HepG2 (cell line): ENCODE data around the gene HRH3. TPM values are rescaled to one million over a fixed set of nuclear protein-coding genes. Genes with fewer than 3 reads are reported as not detected.
A peak's percentile ranks its signal among the peaks of the same experiment; 100 is the strongest.

Experiments used
- ARID3A ChIP-seq: IDR thresholded peaks from 2 replicates; pipeline ENCODE4 v1.6.1; 2012; ENCODE audit warnings: low read depth, low read length, improper control_type of control experiment
- ARID4A ChIP-seq: sonication (generic); formaldehyde crosslinking; IDR thresholded peaks from 2 replicates; pipeline ENCODE4 v1.5.0; 2020; ENCODE audit warnings: mild to moderate bottlenecking, missing genetic modification reagents, borderline replicate concordance
- CEBPB ChIP-seq: IDR thresholded peaks from 2 replicates; pipeline ENCODE4 v1.6.1; 2011; ENCODE audit warnings: low read depth, low read length, improper control_type of control experiment, borderline replicate concordance
- CSRNP2 ChIP-seq: sonication (generic); formaldehyde crosslinking; conservative IDR thresholded peaks from 2 replicates; pipeline ENCODE4 v1.8.0; 2022; ENCODE audit warnings: low read depth, missing genetic modification reagents
- FOXO4 ChIP-seq: sonication (generic); formaldehyde crosslinking; conservative IDR thresholded peaks from 2 replicates; pipeline ENCODE4 v1.8.1; 2023; ENCODE audit warnings: missing genetic modification reagents
- MXD1 ChIP-seq: sonication (generic); formaldehyde crosslinking; IDR thresholded peaks from 2 replicates; pipeline ENCODE4 v1.4.0; 2020; ENCODE audit warnings: mild to moderate bottlenecking, missing genetic modification reagents
- PHB2 ChIP-seq: fragments of 450-650 bp; IDR thresholded peaks from 2 replicates; pipeline ENCODE4 v1.6.1; 2018; ENCODE audit not compliant: partially characterized antibody
- STAT5B ChIP-seq: sonication (generic); formaldehyde crosslinking; IDR thresholded peaks from 2 replicates; pipeline ENCODE4 v1.4.0; 2020; ENCODE audit warnings: missing genetic modification reagents
- TFDP2 ChIP-seq: sonication (generic); formaldehyde crosslinking; IDR thresholded peaks from 2 replicates; pipeline ENCODE4 v1.4.0; 2020; ENCODE audit warnings: missing genetic modification reagents
- ZFP41 ChIP-seq: sonication (generic); formaldehyde crosslinking; IDR thresholded peaks from 2 replicates; pipeline ENCODE4 v1.4.0; 2020; ENCODE audit warnings: mild to moderate bottlenecking, missing genetic modification reagents, borderline replicate concordance
- ZNF207 ChIP-seq: fragments of 450-650 bp; IDR thresholded peaks from 2 replicates; pipeline ENCODE4 v1.6.1; 2016; ENCODE audit warnings: antibody characterized with exemption, borderline replicate concordance
- ZNF382 ChIP-seq: sonication (generic); formaldehyde crosslinking; IDR thresholded peaks from 2 replicates; pipeline ENCODE4 v1.5.0; 2020; ENCODE audit warnings: missing genetic modification reagents, mild to moderate bottlenecking, borderline replicate concordance
- ZNF513 ChIP-seq: sonication (generic); formaldehyde crosslinking; conservative IDR thresholded peaks from 2 replicates; pipeline ENCODE4 v1.5.0; 2020; ENCODE audit warnings: missing genetic modification reagents
- ZNF850 ChIP-seq: sonication (generic); formaldehyde crosslinking; conservative IDR thresholded peaks from 2 replicates; pipeline ENCODE4 v1.9.0; 2021; ENCODE audit warnings: mild to moderate bottlenecking, missing genetic modification reagents
- ZNF883 ChIP-seq: sonication (generic); formaldehyde crosslinking; IDR thresholded peaks from 2 replicates; pipeline ENCODE4 v1.5.1; 2020; ENCODE audit warnings: mild to moderate bottlenecking, missing genetic modification reagents; ENCODE audit errors: not compliant biosample characterization
- polyA plus RNA-seq, 8 experiments: library from polyadenylated mRNA; depleted of rRNA in 3 of 8; stranded (reverse) in 7 of 8; unstranded in 1 of 8; fragments of >200 nt; fragmentation: Illumina TruSeq in 4 of 8; extraction: Trizol in 4 of 8; gene quantifications; 2 replicates each; pipeline versions ENCODE4 v1.2.1 to v1.2.3, GENCODE V29; 2011 to 2016; ENCODE audit warnings: low read depth in 4 of 8, missing spikeins in 1 of 8, mixed read lengths in 1 of 8; ENCODE audit not compliant: insufficient read depth in 1 of 8
- total RNA-seq, 5 experiments: library from RNA; depleted of rRNA; stranded (reverse); fragments of >200 nt; fragmentation: Illumina TruSeq; extraction: Trizol; gene quantifications; 2 replicates each; pipeline ENCODE4 v1.2.3, GENCODE V29; 2016; ENCODE audit warnings: low read depth in 1 of 5

Gene HRH3
- total and polyA plus RNA-seq, 2 of the 13 experiments (the other 11 are each of a cell fraction or from before 2014, with no cell fraction given): 0.18 TPM; not detected in 1

GRCh38 chr20:62219992-62220665 lies at the start of gene HRH3 (continued):
- TF ChIP-seq CSRNP2 (CRISPR knock-in tag): peak; percentile 91
- no peak for TF ChIP-seq ZNF850 (CRISPR knock-in tag)
- TF ChIP-seq ZNF207: no peak
- no peak for TF ChIP-seq ZNF513 (CRISPR knock-in tag)
- peak; percentile 83 for TF ChIP-seq MXD1
- TF ChIP-seq ARID4A (CRISPR knock-in tag): peak; percentile 74; the same call in 1 of the 2 replicates
- no peak for TF ChIP-seq ZNF382 (CRISPR knock-in tag)
- peak; percentile 60 for TF ChIP-seq TFDP2 (CRISPR knock-in tag)
- 0 out of 2 replicates have a peak, but pooled peaks have one; percentile 90 for TF ChIP-seq STAT5B (CRISPR knock-in tag)
- TF ChIP-seq ZFP41 (CRISPR knock-in tag): no peak
- no peak for TF ChIP-seq FOXO4
- TF ChIP-seq CEBPB: no peak
- no peak for TF ChIP-seq ARID3A
- TF ChIP-seq ZNF883 (CRISPR knock-in tag): peak; percentile 89
- no peak for TF ChIP-seq PHB2
